G401.6 (cell line): Measurements from ENCODE around the gene SLC10A6.

Source experiments
- FAIRE-seq: peaks from 2 replicates; lab custom pipeline; 2012; peaks lifted over from hg19 to GRCh38; lab: Jason Lieb, UNC

Gene SLC10A6

DNA sequence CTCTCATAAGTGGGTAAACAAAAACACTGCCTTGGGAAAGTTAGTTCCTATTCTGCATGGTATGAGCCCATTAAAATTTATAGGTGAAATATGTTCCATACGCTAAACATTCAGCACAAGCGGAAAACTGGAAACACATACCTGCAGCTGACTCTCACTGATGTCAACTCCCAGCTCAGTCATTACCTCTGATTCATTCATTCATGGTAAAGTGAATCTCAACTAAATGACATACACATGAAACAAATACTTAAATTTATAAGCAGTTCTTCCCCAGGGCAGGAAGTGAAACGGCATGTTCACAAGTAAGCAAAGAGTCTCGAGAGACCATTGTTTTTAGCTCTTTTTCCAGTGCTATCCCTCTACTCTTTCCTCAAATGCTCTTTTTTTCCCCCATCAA is 1.6 kb downstream of the SLC10A6 start:
- no peak for FAIRE-seq

DNA sequence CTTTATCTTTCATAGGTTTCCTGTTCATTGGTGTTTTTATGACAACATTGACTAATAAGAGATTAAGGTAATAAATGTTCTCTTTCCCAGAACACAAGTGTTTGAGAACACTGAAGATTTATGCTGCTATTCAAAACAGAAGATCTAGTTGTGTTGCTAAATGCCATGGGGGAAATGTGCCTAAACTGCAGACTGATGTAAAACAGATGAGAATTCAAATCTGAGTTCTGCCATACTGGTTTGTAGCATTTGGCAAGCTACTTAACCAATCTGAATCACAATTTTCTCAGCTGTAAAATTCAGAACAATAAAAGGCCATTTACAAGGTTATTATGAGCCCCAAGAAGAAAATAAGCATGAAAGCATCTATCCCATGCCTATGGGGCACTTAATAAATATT is 2.3 kb downstream of the SLC10A6 start:
- FAIRE-seq = no peak

DNA sequence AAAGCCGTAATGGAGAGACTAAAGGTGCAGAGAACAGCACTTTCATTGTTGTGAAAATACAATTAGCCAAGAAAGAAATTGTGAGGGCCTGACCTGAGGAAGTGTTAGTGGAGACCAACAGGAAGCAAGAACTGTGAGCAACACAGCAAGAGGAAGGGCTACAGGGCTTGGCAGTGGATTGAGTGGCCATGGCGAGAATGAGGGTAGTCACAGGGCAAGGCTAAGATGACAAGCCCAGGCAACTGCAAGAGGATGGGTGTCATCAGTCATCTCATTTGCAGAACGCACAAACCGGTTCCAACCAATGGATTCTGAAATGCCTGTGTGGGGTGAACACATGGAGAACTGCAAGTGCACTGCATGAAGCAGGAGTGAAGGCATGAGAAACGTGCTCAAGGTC is 3.6 kb downstream of the SLC10A6 start:
- no peak for FAIRE-seq

DNA sequence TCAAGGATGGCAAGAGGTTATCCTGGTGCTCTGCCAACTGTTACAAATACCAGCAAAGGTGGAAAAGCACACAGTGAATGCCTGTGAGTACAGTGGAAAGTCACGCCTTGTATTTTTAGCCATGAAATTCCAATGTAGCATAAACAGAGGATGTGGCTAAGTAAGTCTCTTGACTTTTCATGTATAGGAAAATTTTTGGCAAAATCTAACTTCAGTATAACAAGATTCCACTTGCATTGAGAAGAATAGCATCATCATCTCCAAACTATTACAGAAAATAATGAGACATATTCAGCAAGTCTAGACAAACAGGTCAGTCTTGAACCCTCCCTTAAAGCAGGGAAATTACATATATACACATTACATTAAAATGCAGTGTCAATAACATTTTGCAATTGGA is 7.9 kb downstream of the SLC10A6 start:
- no peak for FAIRE-seq

DNA sequence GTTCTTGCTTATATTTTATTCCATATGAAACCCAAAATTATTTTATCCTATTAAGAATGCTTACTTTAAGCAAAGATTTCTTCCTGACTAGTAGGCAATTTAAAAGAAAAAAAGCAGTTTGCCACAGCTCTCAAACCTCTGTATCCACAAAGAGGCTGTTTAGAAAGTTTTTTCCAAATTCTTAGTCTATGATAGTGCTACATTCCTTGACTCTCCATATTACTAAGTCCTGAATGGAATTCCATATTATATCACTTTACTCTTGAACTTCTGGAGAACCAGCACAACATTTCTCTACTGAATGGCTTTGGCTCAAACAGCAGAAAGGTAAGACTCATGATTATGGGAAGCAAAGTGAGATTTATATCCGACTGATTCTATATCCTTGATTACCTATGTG is 8.3 kb downstream of the SLC10A6 start:
- FAIRE-seq = no peak

DNA sequence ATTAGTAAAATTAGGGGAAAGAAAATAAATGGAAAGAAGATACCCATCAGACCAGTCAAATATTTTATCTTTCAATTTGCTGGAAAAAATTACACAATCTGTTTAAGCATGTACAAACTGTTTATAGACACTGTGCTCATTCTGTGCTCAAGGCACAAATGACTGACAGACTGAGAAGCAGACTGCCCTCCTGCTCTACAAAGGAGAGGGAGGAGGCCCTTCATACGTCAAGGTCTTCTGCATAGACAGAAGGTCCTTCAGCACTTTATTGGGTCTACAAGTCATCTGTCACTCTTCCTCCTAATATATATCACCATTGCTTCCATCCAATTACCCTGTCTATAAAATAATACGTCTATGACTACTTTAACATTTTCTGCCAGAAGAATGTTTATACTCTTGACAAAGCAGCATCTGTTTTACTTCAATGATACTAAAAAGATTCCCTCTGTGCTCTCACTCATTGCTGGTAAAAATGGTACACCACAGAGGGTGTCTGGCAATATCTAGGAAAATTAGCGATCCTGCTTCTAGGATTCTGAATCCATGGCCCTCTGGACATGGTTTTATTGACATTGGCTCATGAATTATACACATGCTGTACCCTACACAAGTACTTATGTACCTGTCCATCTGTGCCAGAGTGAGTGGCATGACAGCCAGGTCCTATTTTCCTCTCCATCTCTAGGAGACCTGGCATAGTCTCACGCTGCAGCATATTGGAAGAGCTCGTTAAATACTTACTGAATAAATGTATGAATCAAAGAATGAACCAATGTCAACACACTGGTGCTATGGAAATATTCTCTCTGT is 11.3 kb downstream of the SLC10A6 start:
- no peak for FAIRE-seq

DNA sequence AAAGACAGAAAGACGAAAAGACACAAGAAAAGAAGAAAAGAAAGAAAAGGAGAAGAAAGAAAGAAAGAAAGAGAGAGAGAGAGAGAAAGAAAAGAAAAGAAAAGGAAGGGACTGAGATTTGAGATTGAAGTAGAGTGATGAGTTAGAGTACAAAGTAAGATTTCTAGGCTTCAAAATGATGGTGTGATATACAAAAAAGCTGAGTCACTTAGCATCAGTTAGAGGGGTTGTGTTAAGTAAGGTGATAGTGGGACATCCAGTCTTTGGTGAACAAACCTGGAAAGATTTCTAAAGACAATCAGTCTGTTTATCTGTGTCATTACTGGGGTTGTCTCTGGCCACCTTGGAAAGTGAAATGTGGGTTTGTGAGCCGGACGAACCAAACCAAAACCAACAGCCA is 13.5 kb downstream of the SLC10A6 start:
- no peak for FAIRE-seq

DNA sequence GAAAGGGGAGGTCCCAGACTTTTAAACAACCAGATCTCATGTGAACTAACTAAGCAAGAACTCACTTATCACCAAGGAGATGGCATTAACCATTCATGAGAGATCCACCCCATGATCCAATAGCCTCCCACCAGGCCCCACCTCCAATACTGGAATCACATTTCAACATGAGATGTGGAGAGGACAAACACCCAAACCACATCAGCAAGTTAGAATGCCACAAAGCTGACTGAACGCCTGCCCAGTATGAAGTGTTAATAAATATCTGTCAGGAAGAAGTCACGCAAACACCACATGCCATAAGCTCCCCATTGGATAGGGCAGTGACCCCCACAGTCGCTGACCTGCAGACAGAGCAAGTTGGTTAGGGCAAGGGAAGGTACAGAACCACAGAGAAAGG is 14.3 kb downstream of the SLC10A6 start:
- no peak for FAIRE-seq

DNA sequence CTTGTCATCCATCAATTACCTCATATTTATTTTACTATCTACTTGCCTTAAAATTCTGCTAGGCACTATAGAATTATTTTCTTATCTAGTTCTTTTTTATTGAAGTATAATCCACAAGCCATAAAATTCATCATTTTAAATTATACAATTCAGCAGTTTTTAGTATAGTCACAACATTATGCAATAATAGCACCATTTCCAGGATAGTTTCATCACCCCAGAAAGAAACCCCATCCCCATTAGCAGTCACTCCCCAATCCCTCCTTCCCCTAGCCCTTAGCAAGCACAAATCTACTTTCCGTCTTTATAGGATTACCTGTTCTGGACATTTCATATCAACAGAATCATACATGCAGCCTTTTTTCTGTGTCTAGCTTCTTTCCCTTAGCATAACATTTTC is 15.6 kb downstream of the SLC10A6 start:
- FAIRE-seq = no peak

DNA sequence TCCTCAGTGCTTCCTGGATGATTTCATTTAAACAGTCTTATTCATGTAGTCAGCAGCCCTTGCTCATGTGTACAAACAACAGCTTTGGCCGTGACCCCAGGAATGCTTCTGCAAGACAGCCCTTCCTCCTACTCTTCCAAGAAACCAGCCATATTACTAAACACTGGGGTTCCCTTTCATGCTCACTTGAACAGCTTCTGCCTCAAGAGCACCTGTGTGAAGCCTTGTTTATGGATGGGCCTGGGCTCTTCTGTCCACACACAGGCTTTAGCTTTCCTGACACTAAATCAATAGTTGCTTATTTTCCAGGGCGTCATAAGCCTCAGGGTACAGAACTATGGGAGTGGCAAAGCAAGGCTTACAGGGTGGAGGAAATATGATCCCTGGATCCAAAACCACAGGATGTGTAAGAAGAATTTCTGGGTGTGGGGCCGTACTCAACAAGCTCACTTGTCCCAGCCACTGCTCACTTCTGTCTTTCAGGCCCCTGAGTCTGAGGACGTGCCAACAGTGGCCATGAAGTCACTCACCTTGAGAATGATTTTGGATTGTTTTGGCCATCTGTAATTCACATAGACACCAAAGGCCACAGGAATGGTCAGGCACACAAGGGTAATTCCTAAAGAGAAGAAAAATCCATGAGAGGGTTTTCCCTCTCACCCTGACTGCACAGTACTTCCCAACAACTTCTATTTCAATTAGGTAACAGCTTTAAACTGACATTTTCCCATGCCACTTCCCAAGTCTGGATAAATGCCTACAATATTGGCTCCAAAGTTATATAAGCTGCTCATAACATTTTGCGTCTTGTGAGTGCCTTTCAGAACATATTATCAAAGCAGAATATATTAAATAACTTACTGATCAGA is 17.7 kb downstream of the SLC10A6 start:
- no peak for FAIRE-seq

DNA sequence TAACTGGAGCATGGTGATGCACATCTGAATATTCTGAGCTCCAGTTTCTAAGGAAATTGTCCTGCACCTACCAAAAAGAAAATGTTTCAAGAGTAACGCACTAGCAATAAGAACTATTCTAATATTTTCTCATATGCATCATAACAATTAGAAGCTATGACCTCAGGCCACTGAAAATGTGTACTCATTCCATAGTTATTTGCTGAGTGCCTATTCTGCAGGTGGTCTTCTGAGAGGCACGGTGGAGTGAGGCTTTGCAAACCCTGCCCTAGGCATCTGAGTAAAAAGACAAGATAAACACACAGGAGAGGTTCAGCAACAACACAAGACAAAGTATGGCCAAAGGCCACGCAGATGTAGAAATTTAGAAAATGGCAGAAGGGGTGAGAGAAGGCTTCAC is 23.7 kb downstream of the SLC10A6 start:
- no peak for FAIRE-seq

DNA sequence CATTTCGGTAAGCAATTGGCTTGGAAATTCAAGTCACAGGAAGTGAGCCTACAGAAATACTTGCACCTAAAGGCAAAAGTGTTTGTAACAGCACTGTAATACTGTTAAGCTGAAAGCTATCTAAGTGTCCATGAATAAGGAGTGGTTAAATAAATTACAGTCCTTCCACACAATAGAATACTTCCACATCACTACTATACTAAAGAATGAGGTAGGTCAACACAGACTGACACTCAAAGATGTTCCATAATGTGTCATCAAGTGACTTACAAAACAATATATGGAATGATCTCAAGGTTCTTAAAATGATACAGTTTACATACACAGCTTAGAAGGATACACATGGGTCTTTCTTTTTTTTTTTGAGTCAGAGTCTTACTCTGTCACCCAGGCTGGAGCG is 27.0 kb downstream of the SLC10A6 start:
- FAIRE-seq = no peak

DNA sequence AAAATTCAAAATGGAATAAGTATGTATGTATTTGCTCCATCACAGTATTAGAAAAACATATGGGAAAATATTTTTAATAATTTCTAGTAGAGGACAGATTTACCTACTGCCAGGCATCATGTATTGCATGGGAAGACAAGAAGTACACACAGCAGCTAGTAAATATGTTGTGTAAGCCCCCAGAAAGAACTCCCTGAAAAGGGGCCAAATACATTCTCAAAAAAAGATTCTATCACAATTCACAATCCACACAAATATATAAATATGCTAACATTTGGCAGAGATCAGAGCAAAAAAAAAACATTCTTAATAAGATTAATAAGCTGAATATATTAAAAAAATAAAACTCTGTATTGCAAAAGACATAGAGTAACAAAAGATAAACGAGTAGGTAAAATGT is 28.0 kb downstream of the SLC10A6 start:
- no peak for FAIRE-seq

DNA sequence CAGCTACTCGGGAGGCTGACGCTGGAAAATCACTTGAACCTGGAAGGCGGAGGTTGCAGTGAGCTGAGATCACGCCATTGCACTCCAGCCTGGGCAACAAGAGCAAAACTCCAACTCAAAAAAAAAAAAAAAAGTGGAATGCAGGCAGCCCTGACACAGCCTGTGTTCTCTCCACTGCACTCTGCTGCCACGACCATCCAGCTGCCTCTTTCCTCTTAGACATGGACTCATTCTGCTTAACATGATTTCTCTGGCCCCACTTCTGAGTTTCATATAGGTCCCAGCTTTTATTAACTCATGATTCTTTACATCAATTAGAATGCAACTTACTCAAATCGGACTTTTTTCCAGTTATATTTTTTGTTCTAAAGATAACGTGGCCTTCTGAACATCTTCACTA is 29.6 kb downstream of the SLC10A6 start:
- no peak for FAIRE-seq

DNA sequence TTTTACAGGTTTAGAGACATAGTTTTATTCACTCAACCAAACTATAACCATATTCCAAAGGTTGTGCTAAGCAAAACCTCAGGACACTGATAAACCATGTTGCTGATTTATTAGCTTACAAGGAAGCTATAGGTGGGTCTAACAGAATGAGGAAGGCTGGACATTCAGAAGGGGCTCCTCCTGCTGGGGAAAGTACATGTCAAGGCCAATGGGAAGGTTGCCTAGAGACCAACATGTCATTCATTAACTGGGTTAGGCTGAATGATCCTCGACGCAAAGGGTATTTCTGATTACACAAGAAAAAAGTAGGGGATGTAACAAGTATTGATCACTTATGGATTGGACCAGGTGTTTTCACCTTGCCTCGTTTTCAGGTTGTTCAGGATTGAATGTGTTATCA is 30.3 kb downstream of the SLC10A6 start:
- no peak for FAIRE-seq

DNA sequence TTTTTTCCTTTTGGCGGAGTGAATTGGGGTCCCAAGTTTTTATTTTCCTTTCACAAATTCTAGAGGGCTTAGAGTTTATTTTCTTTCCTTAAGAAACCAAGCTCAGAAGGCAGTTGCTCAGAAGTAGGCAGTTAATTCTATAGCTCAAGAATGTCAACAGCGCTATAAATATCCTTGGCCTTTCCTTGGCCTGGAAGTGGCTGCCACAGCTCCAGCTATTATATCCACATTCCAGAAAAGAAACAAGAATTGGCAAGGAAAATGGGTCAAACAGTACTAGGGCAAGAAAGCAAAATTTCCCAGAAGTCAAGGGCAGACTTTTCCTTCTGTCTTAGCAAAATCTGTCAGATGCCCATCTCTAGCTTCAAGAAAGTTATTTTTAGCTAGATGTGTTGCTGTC is 31.0 kb downstream of the SLC10A6 start:
- no peak for FAIRE-seq

DNA sequence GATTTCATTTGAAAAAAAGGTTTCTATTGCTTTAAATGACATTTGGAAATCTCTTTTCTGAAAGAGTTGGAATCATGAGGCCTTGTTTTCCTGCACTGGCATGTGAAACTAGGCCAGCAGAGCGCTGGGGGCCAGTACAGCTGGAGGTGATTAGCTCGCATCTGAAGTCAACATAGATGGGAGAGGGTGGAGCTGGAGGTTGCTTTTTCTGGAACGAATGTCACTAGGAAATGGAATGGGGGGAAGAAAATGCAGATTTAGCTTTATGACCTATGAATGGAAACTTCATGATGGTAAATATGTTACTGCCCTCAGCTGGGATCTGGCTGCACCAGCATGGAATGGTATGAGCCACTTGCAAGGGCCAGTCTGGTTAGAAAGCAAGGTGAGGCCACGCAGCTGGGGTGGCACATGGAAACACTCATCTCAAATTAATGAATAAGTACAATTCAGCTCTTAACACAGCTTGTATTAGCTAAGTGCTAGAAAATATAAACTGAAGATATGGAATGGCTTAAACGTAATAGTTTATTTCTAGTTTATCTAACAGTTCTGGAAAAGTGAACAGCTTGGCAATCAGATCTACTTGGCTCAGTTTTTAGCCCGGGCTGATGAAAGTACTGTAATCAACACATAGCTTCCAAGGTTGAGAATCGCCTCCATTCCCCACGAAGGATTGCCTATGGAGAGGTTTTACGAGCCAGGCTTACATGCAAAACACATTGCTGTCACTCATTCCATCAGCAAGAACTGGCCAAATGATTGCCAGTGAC is 32.5 kb downstream of the SLC10A6 start:
- no peak for FAIRE-seq

DNA sequence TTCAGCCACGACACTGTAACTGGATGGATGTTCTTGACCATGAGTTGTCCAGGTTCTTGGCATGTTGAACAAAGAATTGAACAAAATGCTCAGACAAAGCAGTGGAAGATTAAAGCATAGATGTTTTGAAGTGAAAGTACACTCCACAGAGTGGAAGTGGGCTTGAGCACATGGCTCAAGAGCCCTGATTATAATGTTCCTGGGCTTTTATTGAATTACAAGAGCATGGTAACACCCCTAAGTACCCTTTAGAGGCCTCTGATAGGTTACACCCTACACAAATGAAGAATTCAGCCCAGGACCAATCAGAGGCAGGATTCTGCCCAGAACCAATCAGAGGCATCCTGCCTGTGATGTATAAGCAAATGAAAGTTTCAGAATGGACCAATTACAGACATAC is 33.5 kb downstream of the SLC10A6 start:
- no peak for FAIRE-seq

DNA sequence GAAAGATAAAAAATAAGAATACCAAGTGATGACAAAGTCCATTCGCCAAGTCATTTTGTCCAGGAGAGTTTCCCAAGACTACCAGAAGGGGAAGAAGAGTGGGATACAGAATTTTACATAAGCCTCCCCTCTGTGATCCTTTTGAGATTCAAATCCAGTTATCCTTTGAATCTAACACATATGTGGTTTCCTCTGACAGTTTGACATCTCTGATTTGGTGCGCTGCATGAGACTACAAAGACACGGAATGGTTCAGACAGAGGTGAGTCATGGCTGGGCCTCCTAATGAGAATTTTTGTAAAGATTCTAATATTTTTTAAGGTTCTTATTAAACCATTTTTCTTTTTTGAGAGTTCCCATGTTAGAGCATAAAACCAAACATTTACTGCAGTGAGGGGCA is 38.3 kb downstream of the SLC10A6 start:
- no peak for FAIRE-seq

DNA sequence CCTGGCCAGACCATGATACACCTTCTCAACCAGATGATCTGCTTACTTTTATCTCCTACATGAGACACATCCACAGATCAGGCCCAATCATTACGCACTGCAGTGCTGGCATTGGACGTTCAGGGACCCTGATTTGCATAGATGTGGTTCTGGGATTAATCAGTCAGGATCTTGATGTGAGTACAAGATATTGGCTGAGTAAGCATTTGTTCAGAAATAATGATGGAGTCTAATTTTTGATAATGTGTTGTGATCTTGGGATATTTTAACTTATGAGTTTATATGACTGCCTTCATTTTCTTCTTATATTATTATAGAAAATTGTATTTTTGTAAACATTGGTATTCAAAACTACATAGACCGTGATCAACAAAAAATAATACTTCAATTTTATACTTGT is 39.4 kb downstream of the SLC10A6 start:
- FAIRE-seq = no peak

DNA sequence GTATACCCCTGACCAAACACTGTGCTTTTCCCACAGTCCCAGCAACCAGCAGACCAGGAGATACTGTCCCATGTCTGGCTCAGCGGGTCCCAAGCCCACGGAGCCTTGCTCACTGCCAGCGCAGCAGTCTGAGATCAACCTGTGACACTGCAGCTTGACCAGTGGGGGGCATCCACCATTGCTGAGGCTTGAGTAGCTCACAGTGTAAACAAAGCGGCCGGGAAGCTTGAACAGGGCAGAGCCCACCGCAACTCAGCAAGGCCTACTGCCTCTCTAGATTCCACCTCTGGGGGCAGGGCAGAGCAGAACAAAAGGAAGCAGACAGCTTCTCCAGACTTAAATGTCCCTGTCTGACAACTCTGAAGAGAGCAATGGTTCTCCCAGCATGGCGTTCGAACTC is 58.1 kb downstream of the SLC10A6 start:
- no peak for FAIRE-seq

DNA sequence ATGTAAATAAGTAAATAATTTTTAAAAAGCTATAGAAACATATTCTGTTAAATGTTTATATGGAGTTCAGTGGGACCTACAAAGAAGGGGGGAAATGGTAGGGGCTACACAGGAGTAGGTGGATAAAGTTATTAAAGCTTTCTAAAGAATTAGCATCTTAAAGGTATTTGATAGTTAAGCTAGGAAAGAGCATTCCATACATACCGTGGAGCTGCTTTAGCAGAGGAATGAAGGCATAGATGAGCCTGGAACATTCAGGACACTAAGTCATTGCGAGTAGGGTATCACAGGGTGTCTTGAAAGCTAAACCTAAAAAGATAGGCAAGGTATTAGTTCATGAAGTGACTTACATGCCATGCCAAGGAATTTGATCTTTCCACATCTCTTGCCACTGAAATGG is 60.4 kb downstream of the SLC10A6 start:
- no peak for FAIRE-seq

DNA sequence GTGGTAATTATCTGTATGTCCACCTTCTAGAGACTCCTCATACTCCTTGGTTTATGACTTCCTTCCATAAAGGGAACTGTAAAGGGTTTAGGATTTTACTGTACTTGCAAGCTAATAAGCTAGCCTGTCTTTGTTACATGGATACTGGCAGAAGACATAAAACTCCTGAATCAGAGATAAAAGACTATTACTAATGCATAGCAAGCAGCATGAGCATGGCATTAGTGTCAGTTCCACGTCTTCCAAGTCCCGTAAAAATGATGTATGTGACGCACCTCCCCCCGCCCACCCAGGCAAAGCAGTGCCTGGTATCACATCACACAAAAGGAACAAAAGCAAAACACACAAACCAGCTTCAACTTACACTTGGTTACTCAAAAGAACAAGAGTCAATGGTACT is 71.0 kb downstream of the SLC10A6 start:
- no peak for FAIRE-seq
